ENCODE results near the gene CAMSAP2. TPM values are rescaled to one million over a fixed set of nuclear protein-coding genes. Genes with fewer than 3 reads are reported as not detected.

The CAMSAP2 gene
- total RNA-seq, 4 donors from 2014 or later: 9.2 to 27.5 (median 19.7) TPM

DNA sequence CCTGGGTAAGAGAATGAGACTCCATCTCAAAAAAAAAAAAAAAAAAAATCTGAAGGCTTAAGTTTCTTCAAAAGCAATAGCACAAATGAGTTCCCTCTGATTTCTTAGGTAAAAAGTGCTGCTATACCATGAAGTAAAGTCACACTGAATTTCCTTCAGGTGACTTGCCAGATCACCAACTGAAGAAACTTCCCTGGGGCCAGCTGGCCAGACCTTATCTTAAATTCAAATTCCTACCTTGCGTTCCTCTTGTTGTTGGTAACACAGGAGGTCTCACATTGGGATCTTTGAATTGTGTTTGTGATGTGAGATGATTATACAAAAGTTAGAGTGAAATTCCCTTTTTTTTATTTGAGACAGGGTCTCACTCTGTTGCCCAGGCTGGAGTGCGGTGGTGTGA, 167.8 kb downstream of the CAMSAP2 start:
- DNase-seq: no peak
- peaks cover 0 to 62% (median 13%) of the 10 kb centered on the region in 3 donors for H3K36me3 ChIP-seq
- peaks cover 19 to 91% (median 36%) of the 10 kb centered on the region in 3 donors for H3K4me1 ChIP-seq
- no peaks in the 10 kb centered on the region for H3K9me3 ChIP-seq
- no peak overlapping the region for H3K4me3 ChIP-seq
- WGBS, 2 donors: 83 to 100% methylated on average over 2 of the region's 2 CpGs
- intact Hi-C loops (cut with DNase I): no loop called here
- no peaks in the 10 kb centered on the region for H3K27me3 ChIP-seq
- peak overlapping the region; percentile 43 to 72 (median 68) for H3K27ac ChIP-seq
- TF ChIP-seq, protein P1, sequence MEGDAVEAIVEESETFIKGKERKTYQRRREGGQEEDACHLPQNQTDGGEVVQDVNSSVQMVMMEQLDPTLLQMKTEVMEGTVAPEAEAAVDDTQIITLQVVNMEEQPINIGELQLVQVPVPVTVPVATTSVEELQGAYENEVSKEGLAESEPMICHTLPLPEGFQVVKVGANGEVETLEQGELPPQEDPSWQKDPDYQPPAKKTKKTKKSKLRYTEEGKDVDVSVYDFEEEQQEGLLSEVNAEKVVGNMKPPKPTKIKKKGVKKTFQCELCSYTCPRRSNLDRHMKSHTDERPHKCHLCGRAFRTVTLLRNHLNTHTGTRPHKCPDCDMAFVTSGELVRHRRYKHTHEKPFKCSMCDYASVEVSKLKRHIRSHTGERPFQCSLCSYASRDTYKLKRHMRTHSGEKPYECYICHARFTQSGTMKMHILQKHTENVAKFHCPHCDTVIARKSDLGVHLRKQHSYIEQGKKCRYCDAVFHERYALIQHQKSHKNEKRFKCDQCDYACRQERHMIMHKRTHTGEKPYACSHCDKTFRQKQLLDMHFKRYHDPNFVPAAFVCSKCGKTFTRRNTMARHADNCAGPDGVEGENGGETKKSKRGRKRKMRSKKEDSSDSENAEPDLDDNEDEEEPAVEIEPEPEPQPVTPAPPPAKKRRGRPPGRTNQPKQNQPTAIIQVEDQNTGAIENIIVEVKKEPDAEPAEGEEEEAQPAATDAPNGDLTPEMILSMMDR (IDR thresholded peaks at IDR 0.05): no peak
- TF ChIP-seq POLR2A (IDR thresholded peaks at IDR 0.05): no peak

DNA sequence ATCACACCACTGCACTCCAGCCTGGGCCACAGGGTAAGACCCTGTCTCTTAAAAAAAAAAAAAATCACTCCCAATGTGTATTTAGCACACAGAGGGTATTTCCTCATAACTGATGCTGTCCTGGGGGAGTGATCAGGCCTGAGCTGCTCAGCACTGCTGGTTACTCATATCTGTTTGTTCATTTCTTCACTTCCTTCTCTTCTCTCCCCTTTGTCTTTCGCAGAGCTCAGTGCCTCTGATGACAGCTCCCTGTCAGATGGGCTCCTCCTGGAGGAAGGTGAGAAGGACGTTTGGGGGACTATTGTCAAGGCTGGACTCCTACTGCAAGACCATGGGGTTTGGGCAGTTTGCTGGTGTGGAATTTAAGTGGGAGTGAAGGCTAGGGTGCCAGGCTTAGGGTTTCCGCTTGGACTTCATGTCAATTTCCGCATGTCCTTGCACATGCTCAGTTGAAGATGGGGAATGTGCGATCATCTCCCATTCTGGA, 169.0 kb downstream of the CAMSAP2 start:
- H3K4me3 ChIP-seq: no peak overlapping the region
- peaks cover 0 to 57% (median 13%) of the 10 kb centered on the region in 3 donors for H3K36me3 ChIP-seq
- no peak for DNase-seq
- peaks cover 20 to 92% (median 38%) of the 10 kb centered on the region in 3 donors for H3K4me1 ChIP-seq
- no peak for TF ChIP-seq POLR2A (IDR thresholded peaks at IDR 0.05)
- TF ChIP-seq, protein P1 (IDR thresholded peaks at IDR 0.05): peak in 1 of 6 experiments; percentile 6
- peak overlapping the region; percentile 43 to 72 (median 68) for H3K27ac ChIP-seq
- no peaks in the 10 kb centered on the region for H3K27me3 ChIP-seq
- H3K9me3 ChIP-seq: no peaks in the 10 kb centered on the region
- 67 to 70% methylated on average over 3 to 5 of the region's 5 CpGs for WGBS, 2 donors
- intact Hi-C loops (cut with DNase I): no loop called here

DNA sequence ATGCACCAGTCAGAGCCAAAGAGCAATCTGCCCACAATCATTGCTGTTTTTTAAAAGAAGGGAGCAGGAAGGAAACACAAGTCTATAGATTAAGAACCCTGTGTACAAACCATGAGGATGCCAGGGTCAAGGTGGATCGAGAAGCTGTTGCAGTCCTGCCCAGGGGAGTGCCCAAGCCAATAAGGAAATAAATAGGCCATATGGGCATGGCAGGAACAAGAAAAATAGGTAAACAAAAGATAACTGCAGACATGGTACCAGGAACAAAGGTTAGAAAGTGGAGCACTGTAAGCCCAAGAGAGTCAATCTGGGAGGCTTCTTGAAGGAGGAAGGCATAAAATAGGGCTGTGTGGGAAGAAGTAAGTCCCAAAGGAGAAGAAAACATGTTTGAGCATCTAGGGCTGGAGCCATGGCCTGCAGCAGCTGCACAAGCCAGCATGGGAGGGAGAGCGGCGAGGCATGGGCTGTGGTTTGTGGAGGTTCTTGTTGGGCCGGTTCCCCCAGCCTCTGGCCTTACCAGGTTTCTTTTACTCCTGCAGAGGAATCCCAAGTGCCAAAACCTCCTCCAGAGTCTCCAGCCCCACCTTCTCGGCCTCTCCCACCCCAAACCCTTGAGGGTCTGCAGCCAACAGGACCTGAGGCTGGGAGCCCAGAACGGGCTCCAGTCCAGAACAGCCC, 169.6 kb downstream of the CAMSAP2 start:
- WGBS, 2 donors: 38 to 54% methylated on average over 1 to 3 of the region's 6 CpGs
- no peak for DNase-seq

DNA sequence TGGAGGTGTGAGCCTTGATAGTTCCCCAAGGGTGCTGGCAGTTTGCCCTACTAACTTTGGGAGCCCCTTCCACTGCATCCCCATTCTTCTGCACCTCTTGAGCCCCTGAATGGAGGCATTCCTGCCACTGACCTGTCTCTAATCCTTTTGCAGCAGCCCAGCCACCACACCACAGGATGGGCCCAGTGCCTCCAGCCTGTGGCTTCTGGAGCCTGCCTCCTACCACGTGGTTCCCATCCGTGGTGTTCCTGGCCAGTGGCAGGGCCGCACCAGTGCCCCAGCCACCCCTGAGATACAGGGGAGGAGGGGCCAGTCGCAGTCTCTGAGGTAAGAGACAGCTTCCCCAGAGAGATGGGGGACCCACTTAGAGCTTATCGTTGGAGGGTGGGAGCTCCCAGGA, 170.4 kb downstream of the CAMSAP2 start:
- H3K27me3 ChIP-seq: no peaks in the 10 kb centered on the region
- no peak overlapping the region for H3K4me3 ChIP-seq
- H3K36me3 ChIP-seq: peaks cover 0 to 46% (median 13%) of the 10 kb centered on the region in 3 donors
- WGBS, 2 donors: 70% methylated on average over 2 of the region's 5 CpGs; no CpG with 5 or more reads in 1 of the 2 donors
- H3K27ac ChIP-seq: peak overlapping the region; percentile 55 to 72 (median 68)
- DNase-seq: no peak
- no peak for TF ChIP-seq POLR2A (IDR thresholded peaks at IDR 0.05)
- TF ChIP-seq, protein P1 (IDR thresholded peaks at IDR 0.05): no peak
- intact Hi-C loops (cut with DNase I): no loop called here
- peaks cover 23 to 90% (median 39%) of the 10 kb centered on the region in 3 donors for H3K4me1 ChIP-seq
- no peaks in the 10 kb centered on the region for H3K9me3 ChIP-seq

More for the DNA sequence above, 169.6 kb downstream of the CAMSAP2 start:
- intact Hi-C loops (cut with DNase I): no loop called here
- Histone ChIP-seq H3K4me3 (peak overlapping the region in 1 of 4 donors; percentile 13), H3K9me3 (no peaks in the 10 kb centered on the region), H3K27ac (peak overlapping the region; percentile 55 to 72 (median 68)), H3K27me3 (no peaks in the 10 kb centered on the region), H3K4me1 (peaks cover 23 to 92% (median 39%) of the 10 kb centered on the region in 3 donors), H3K36me3 (peaks cover 0 to 51% (median 13%) of the 10 kb centered on the region in 3 donors)
- TF ChIP-seq, protein P1 (IDR thresholded peaks at IDR 0.05): no peak
- TF ChIP-seq POLR2A (IDR thresholded peaks at IDR 0.05): no peak

DNA sequence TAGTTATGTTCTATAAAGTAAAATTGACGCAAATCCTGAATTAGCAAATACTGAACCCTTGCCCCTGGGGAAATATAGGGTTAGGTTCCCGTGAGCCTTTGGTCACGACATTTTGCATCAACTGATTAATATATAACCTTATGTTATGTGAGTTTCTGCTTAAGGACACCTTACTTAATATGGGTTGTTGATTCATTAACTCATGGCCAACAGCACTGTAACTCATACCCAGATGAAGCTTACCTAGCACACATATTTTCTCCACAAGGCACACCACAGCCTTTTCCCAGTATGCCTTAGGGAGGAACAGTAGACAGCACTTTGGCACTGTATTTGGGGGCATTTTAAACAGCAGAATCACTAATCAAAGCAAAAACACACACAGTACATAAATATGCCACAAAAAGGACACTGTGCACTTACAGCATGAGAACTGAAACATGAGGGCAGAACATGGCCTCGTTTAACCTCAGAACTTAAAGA, 171.1 kb downstream of the CAMSAP2 start:
- 83 to 89% methylated on average over 4 of the region's 4 CpGs for WGBS, 2 donors
- Histone ChIP-seq H3K9me3 (no peaks in the 10 kb centered on the region), H3K4me1 (peaks cover 23 to 83% (median 39%) of the 10 kb centered on the region in 3 donors), H3K27ac (peak overlapping the region in 1 of 4 donors; percentile 72), H3K36me3 (peaks cover 0 to 40% (median 13%) of the 10 kb centered on the region in 3 donors), H3K27me3 (no peaks in the 10 kb centered on the region), H3K4me3 (no peak overlapping the region)
- TF ChIP-seq POLR2A (IDR thresholded peaks at IDR 0.05): no peak
- TF ChIP-seq, protein P1 (IDR thresholded peaks at IDR 0.05): no peak
- intact Hi-C loops (cut with DNase I): no loop called here
- DNase-seq: no peak

All from esophagus squamous epithelium (tissue), 5 donors.